Gastroesophageal sphincter (tissue), 4 donors: Measurements from ENCODE around the gene BCAP29. TPM values are rescaled to one million over a fixed set of nuclear protein-coding genes. Genes with fewer than 3 reads are reported as not detected.

Experiments used
- ATAC-seq: fragments of 150-250 bp; one replicate; pipeline ENCODE4 v1.9.1; 2016; ENCODE audit warnings: mild to moderate bottlenecking, moderate library complexity
- H3K27ac ChIP-seq, 4 donors: fragments of 200-600 bp; sonication (generic) in 3 of 4; 1 replicate in 3 of 4; 2 replicates in 1 of 4; pipeline ENCODE4 v1.5.1; 2016 to 2019
- H3K27me3 ChIP-seq: fragments of 200-600 bp; sonication (generic); one replicate; pipeline ENCODE4 v1.5.1; 2019
- H3K36me3 ChIP-seq, 2 donors: fragments of 200-600 bp; sonication (generic); one replicate each; pipeline ENCODE4 v1.5.1; 2019; ENCODE audit warnings: control low read depth in 1 of 2
- H3K4me1 ChIP-seq, 3 donors: fragments of 200-600 bp; sonication (generic); 1 replicate in 2 of 3; 2 replicates in 1 of 3; pipeline ENCODE4 v1.5.1; 2016 to 2019; ENCODE audit warnings: control low read depth in 2 of 3
- H3K4me3 ChIP-seq, 2 donors: fragments of 200-600 bp; sonication (generic); one replicate each; pipeline ENCODE4 v1.5.1; 2019; ENCODE audit warnings: mild to moderate bottlenecking in 1 of 2, moderate library complexity in 1 of 2
- H3K9me3 ChIP-seq, 3 donors: fragments of 200-600 bp; sonication (generic); one replicate each; pipeline ENCODE4 v1.5.1; 2017 to 2019; ENCODE audit warnings: control low read depth in 2 of 3
- EP300 ChIP-seq: sonication (generic); formaldehyde crosslinking; IDR thresholded peaks from one replicate; pipeline ENCODE4 v1.6.1; 2017; ENCODE audit warnings: antibody characterized with exemption, mild to moderate bottlenecking
- POLR2A ChIP-seq, 2 donors: fragments of 450-650 bp; IDR thresholded peaks; one replicate each; pipeline ENCODE4 v1.6.1; 2017; ENCODE audit warnings: antibody characterized with exemption in 2 of 2, mild to moderate bottlenecking in 2 of 2, moderate library complexity in 1 of 2
- POLR2AphosphoS5 ChIP-seq: sonication (generic); formaldehyde crosslinking; IDR thresholded peaks from one replicate; pipeline ENCODE4 v1.6.1; 2017; ENCODE audit warnings: antibody characterized with exemption
- WGBS, 2 donors: methylation state at CpG; one replicate each; pipeline ENCODE4 v1.1.5; 2018; ENCODE audit warnings: low coverage in 1 of 2; 5-methylcytosine and 5-hydroxymethylcytosine counted together
- small RNA-seq, 4 donors: library from RNA; depleted of rRNA; stranded (forward); fragments of <200 nt; gene quantifications; one replicate each; pipeline ENCODE3, GENCODE V24; 2016
- total RNA-seq, 4 donors: library from RNA; depleted of rRNA; stranded (reverse); fragments of >200 nt; gene quantifications; one replicate each; pipeline ENCODE4 v1.1.0, GENCODE V29; 2016
- TF ChIP-seq, protein P1 (sequence below), 4 experiments: fragments of 200-600 bp in 2 of 4; fragments of 450-650 bp in 2 of 4; sonication (generic) in 1 of 4; IDR thresholded peaks; one replicate each; pipeline ENCODE4 v1.5.1; 2017 to 2019; ENCODE audit warnings: antibody characterized with exemption in 4 of 4, mild to moderate bottlenecking in 2 of 4, moderate library complexity in 2 of 4

Gene BCAP29
- total RNA-seq, 4 donors from 2014 or later, result 125 to 199 (median 136) TPM

DNA sequence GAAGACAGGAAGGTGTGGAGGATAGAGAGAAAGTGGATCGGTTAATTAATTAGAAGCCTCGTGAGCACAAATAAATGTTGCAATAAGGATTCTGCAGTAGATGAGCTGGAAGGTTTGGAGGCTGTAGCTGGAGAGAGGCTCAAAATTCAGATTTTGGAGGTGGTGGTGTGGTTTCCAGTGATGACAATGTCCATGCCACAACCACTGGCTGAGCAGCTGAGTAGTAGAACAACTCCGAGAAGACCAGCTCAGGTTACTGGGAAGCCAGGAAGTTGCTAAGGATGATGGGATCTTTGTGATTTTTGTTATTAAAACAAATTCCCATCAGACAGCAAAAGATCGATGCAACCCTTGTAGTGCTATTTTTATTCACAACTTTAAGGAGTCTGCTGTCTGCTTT, 88.2 kb downstream of the BCAP29 start:
- H3K4me1 ChIP-seq, result no peaks in the 10 kb centered on the region
- no peak for ATAC-seq
- H3K27ac ChIP-seq, result no peak overlapping the region
- no peaks in the 10 kb centered on the region for H3K9me3 ChIP-seq
- 76 to 83% methylated on average over 4 of the region's 4 CpGs for WGBS, 2 donors
- no peak overlapping the region for H3K4me3 ChIP-seq
- TF ChIP-seq EP300, result no peak
- no peak for TF ChIP-seq POLR2AphosphoS5
- TF ChIP-seq, protein P1, sequence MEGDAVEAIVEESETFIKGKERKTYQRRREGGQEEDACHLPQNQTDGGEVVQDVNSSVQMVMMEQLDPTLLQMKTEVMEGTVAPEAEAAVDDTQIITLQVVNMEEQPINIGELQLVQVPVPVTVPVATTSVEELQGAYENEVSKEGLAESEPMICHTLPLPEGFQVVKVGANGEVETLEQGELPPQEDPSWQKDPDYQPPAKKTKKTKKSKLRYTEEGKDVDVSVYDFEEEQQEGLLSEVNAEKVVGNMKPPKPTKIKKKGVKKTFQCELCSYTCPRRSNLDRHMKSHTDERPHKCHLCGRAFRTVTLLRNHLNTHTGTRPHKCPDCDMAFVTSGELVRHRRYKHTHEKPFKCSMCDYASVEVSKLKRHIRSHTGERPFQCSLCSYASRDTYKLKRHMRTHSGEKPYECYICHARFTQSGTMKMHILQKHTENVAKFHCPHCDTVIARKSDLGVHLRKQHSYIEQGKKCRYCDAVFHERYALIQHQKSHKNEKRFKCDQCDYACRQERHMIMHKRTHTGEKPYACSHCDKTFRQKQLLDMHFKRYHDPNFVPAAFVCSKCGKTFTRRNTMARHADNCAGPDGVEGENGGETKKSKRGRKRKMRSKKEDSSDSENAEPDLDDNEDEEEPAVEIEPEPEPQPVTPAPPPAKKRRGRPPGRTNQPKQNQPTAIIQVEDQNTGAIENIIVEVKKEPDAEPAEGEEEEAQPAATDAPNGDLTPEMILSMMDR (IDR thresholded peaks at IDR 0.05), result no peak
- TF ChIP-seq POLR2A (IDR thresholded peaks at IDR 0.05), result no peak
- no peaks in the 10 kb centered on the region for H3K36me3 ChIP-seq
- peaks cover 22% of the 10 kb centered on the region for H3K27me3 ChIP-seq

Small RNAs within 50 kb of the gene (small RNA-seq; reads per million reads assigned to genes)
- gene BANF1P5 (0 reads per million in 4 donors), gene RF01233 (0 reads per million in 4 donors)

Other genes starting within 250 kb of the BCAP29 start
- gene GPR22, start 110.2 kb upstream of the BCAP29 start, total RNA-seq, result not detected
- gene COG5, start 16.3 kb upstream of the BCAP29 start, total RNA-seq, result 10 to 100 TPM; 31.6 to 50.4 (median 41.1) TPM
- 10 to 100 TPM in 1 of 4 donors, 1 to 10 TPM in 3; 4.0 to 14.8 (median 6.7) TPM for gene DUS4L, start 16.3 kb upstream of the BCAP29 start, total RNA-seq
- 1 to 10 TPM in 2 of 4 donors, under 1 TPM in 2; 0.42 to 6.1 (median 1.4) TPM for gene SLC26A4, start 80.6 kb downstream of the BCAP29 start, total RNA-seq
- gene CBLL1, start 163.9 kb downstream of the BCAP29 start, total RNA-seq, result 10 to 100 TPM; 42.8 to 65.8 (median 53.8) TPM
- 10 to 100 TPM in 2 of 4 donors, 1 to 10 TPM in 1, under 1 TPM in 1; 0.81 to 13.1 (median 8.6) TPM for gene SLC26A3, start 223.0 kb downstream of the BCAP29 start, total RNA-seq